Measurements from ENCODE around the gene CYB5R3.

DNA sequence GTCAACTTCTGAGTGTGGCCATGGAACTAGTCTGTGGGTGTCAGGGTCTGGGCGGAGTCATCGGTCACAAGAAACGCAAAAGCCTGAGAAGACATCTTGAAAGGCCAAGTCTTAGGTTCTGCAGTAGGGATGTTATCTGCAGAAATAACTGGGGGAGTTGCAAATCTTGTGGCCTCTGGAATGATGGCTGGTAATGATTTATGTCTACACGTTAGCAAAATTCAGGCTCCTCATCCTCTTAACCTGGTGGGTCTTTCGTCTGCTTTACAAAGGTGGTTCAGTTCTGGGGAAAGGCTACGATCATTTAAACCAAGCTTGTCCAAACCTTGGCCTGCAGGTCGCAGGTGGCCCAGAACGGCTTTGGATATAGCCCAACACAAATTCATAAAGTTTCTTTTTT is 7.4 kb upstream of the CYB5R3 start:
- TF ChIP-seq EZH2 (IDR thresholded peaks at IDR 0.05; ENCODE audit: insufficient read depth, poor library complexity, severe bottlenecking) (no peak), EZH2phosphoT487 (IDR thresholded peaks at IDR 0.05; ENCODE audit: insufficient read depth, low read depth) (no peak)
